K562 (cell line): Measurements from ENCODE around the gene DENND2A. TPM values are rescaled to one million over a fixed set of nuclear protein-coding genes. Genes with fewer than 3 reads are reported as not detected.

Experiments
- DPF2 ChIP-seq: fragments of 450-650 bp; IDR thresholded peaks from 2 replicates; pipeline ENCODE4 v1.6.1; 2016
- ELF2 ChIP-seq: fragments of 250-450 bp; sonication (Bioruptor Pico); IDR thresholded peaks from 2 replicates; pipeline ENCODE4 v1.5.0; 2021; ENCODE audit warnings: mild to moderate bottlenecking
- ELF4 ChIP-seq: fragments of 450-650 bp; formaldehyde crosslinking; IDR thresholded peaks from 2 replicates; pipeline ENCODE4 v1.4.0; 2022; ENCODE audit warnings: missing genetic modification characterization
- EP400 ChIP-seq: fragments of 450-650 bp; IDR thresholded peaks from 2 replicates; pipeline ENCODE4 v1.6.1; 2017; ENCODE audit warnings: antibody characterized with exemption, mild to moderate bottlenecking, moderate library complexity
- HIVEP1 ChIP-seq: fragments of 250-450 bp; sonication (Bioruptor Pico); IDR thresholded peaks from 2 replicates; pipeline ENCODE4 v1.4.0; 2020; ENCODE audit warnings: mild to moderate bottlenecking
- MCM3 ChIP-seq: fragments of 450-650 bp; IDR thresholded peaks from 2 replicates; pipeline ENCODE4 v1.6.1; 2016
- MEF2A ChIP-seq: IDR thresholded peaks from 2 replicates; pipeline ENCODE4 v1.6.1; 2011; ENCODE audit warnings: low read depth, mild to moderate bottlenecking, low read length, moderate library complexity; ENCODE audit not compliant: control insufficient read depth
- MEIS2 ChIP-seq: fragments of 450-650 bp; IDR thresholded peaks from 2 replicates; pipeline ENCODE4 v1.6.1; 2014; ENCODE audit warnings: mild to moderate bottlenecking; ENCODE audit not compliant: partially characterized antibody
- MYNN ChIP-seq, 2 experiments: sonication (generic); formaldehyde crosslinking in 1 of 2; IDR thresholded peaks; 2 replicates each; pipeline versions ENCODE4 v1.5.0 to v1.6.1; 2016 to 2020; ENCODE audit warnings: antibody characterized with exemption in 1 of 2, missing genetic modification reagents in 1 of 2
- PPARD ChIP-seq: fragments of 250-450 bp; sonication (Bioruptor Pico); IDR thresholded peaks from 2 replicates; pipeline ENCODE4 v1.8.0; 2022; ENCODE audit warnings: inconsistent platforms, mild to moderate bottlenecking, moderate library complexity
- RAD51 ChIP-seq: fragments of 450-650 bp; IDR thresholded peaks from 2 replicates; pipeline ENCODE4 v1.7.1; 2016; ENCODE audit warnings: low read depth, mild to moderate bottlenecking, borderline replicate concordance
- RFX1 ChIP-seq: fragments of 450-650 bp; IDR thresholded peaks from 2 replicates; pipeline ENCODE4 v1.6.1; 2016; ENCODE audit warnings: mild to moderate bottlenecking, moderate library complexity
- SUPT5H ChIP-seq: fragments of 450-650 bp; IDR thresholded peaks from 2 replicates; pipeline ENCODE4 v1.6.1; 2016
- USF1 ChIP-seq: sonication (generic); formaldehyde crosslinking; IDR thresholded peaks from 2 replicates; pipeline ENCODE4 v1.9.0; 2022; ENCODE audit warnings: mild to moderate bottlenecking, missing genetic modification reagents
- ZC3H4 ChIP-seq: sonication (generic); formaldehyde crosslinking; IDR thresholded peaks from 2 replicates; pipeline ENCODE4 v1.9.0; 2021; ENCODE audit warnings: missing genetic modification reagents, borderline replicate concordance
- ZNF232 ChIP-seq: sonication (generic); formaldehyde crosslinking; IDR thresholded peaks from 2 replicates; pipeline ENCODE4 v1.8.0; 2022; ENCODE audit warnings: mild to moderate bottlenecking, missing genetic modification reagents
- ZNF253 ChIP-seq: fragments of 250-450 bp; sonication (Bioruptor Pico); conservative IDR thresholded peaks from 2 replicates; pipeline ENCODE4 v1.6.1; 2021; ENCODE audit warnings: mild to moderate bottlenecking
- ZNF282 ChIP-seq: sonication (generic); formaldehyde crosslinking; IDR thresholded peaks from 2 replicates; pipeline ENCODE4 v1.8.1; 2023; ENCODE audit warnings: missing genetic modification reagents
- ZNF431 ChIP-seq: sonication (generic); formaldehyde crosslinking; IDR thresholded peaks from 2 replicates; pipeline ENCODE4 v1.8.0; 2022; ENCODE audit warnings: mild to moderate bottlenecking, missing genetic modification reagents
- ZNF445 ChIP-seq: fragments of 250-450 bp; sonication (Bioruptor Pico); IDR thresholded peaks from 2 replicates; pipeline ENCODE4 v1.4.0; 2020; ENCODE audit warnings: low read depth, mild to moderate bottlenecking, moderate library complexity
- ZNF696 ChIP-seq: fragments of 250-450 bp; sonication (Bioruptor Pico); conservative IDR thresholded peaks from 2 replicates; pipeline ENCODE4 v1.4.0; 2020; ENCODE audit warnings: mild to moderate bottlenecking, moderate library complexity
- ZNF76 ChIP-seq: fragments of 250-450 bp; sonication (Bioruptor Pico); IDR thresholded peaks from 2 replicates; pipeline ENCODE4 v1.4.0; 2020; ENCODE audit warnings: mild to moderate bottlenecking, moderate library complexity, borderline replicate concordance
- ZNF778 ChIP-seq: fragments of 450-650 bp; formaldehyde crosslinking; IDR thresholded peaks from 2 replicates; pipeline ENCODE4 v1.4.0; 2020; ENCODE audit warnings: mild to moderate bottlenecking, moderate library complexity
- polyA plus RNA-seq, 8 experiments: library from polyadenylated mRNA; depleted of rRNA in 4 of 8; stranded (reverse) in 5 of 8; unstranded in 3 of 8; fragments of >200 nt; fragmentation: Nextera tagmentation in 2 of 8; fragmentation: Illumina TruSeq in 1 of 8; extraction: Ambion mirVana in 2 of 8; extraction: Trizol in 1 of 8; gene quantifications; 2 replicates each; pipeline versions ENCODE4 v1.2.1 to v1.2.3, GENCODE V29; 2011 to 2014; ENCODE audit warnings: inconsistent platforms in 1 of 8, missing spikeins in 1 of 8
- total RNA-seq, 7 experiments: library from RNA; depleted of rRNA in 6 of 7; stranded (reverse); fragments of >200 nt in 6 of 7; fragmentation: Illumina TruSeq in 2 of 7; extraction: Trizol in 2 of 7; gene quantifications; 2 replicates each; pipeline versions ENCODE4 v1.2.1 to v1.2.3, GENCODE V29; 2011 to 2021; ENCODE audit warnings: low replicate concordance in 1 of 7
- TF ChIP-seq, protein P1 (sequence below): fragments of 250-450 bp; sonication (Bioruptor Pico); IDR thresholded peaks from 2 replicates; pipeline ENCODE4 v1.8.0; 2022; ENCODE audit warnings: inconsistent platforms
- TF ChIP-seq, protein P2 (sequence below): sonication (generic); formaldehyde crosslinking; IDR thresholded peaks from 2 replicates; pipeline ENCODE4 v1.8.0; 2022; ENCODE audit warnings: mild to moderate bottlenecking, low read depth, missing genetic modification reagents
- TF ChIP-seq, protein P3 (sequence below): fragments of 250-450 bp; sonication (Bioruptor Pico); IDR thresholded peaks from 2 replicates; pipeline ENCODE4 v1.8.0; 2021; ENCODE audit warnings: moderate library complexity, mild to moderate bottlenecking, inconsistent platforms

DENND2A gene
- total and polyA plus RNA-seq, 9 of the 15 experiments (the other 6 are each of a cell fraction or from before 2014, with no cell fraction given) = not detected

- peak; percentile 26; the same call in 1 of the 2 replicates for TF ChIP-seq USF1 (CRISPR knock-in tag)
- no peak for TF ChIP-seq ZNF232 (CRISPR knock-in tag)
- TF ChIP-seq ZC3H4 = 0 out of 2 replicates have a peak, but pooled peaks have one; percentile 24
- no peak for TF ChIP-seq MCM3
- no peak for TF ChIP-seq HIVEP1 (CRISPR knock-in tag)
- TF ChIP-seq, protein P1, sequence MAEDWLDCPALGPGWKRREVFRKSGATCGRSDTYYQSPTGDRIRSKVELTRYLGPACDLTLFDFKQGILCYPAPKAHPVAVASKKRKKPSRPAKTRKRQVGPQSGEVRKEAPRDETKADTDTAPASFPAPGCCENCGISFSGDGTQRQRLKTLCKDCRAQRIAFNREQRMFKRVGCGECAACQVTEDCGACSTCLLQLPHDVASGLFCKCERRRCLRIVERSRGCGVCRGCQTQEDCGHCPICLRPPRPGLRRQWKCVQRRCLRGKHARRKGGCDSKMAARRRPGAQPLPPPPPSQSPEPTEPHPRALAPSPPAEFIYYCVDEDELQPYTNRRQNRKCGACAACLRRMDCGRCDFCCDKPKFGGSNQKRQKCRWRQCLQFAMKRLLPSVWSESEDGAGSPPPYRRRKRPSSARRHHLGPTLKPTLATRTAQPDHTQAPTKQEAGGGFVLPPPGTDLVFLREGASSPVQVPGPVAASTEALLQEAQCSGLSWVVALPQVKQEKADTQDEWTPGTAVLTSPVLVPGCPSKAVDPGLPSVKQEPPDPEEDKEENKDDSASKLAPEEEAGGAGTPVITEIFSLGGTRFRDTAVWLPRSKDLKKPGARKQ (CRISPR knock-in tag) = peak; percentile 82; the same call in 1 of the 2 replicates
- no peak for TF ChIP-seq MEF2A
- no peak for TF ChIP-seq ZNF778 (CRISPR knock-in tag)
- no peak for TF ChIP-seq MEIS2
- 0 out of 2 replicates have a peak, but pooled peaks have one; percentile 32 for TF ChIP-seq ZNF431 (CRISPR knock-in tag)
- no peak for TF ChIP-seq ELF4
- no peak for TF ChIP-seq SUPT5H
- TF ChIP-seq RFX1 = no peak
- TF ChIP-seq ZNF445 (CRISPR knock-in tag) = no peak
- TF ChIP-seq, protein P2, sequence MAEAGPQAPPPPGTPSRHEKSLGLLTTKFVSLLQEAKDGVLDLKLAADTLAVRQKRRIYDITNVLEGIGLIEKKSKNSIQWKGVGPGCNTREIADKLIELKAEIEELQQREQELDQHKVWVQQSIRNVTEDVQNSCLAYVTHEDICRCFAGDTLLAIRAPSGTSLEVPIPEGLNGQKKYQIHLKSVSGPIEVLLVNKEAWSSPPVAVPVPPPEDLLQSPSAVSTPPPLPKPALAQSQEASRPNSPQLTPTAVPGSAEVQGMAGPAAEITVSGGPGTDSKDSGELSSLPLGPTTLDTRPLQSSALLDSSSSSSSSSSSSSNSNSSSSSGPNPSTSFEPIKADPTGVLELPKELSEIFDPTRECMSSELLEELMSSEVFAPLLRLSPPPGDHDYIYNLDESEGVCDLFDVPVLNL (CRISPR knock-in tag) = no peak
- TF ChIP-seq, protein P3, sequence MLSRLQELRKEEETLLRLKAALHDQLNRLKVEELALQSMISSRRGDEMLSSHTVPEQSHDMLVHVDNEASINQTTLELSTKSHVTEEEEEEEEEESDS (CRISPR knock-in tag) = no peak
- TF ChIP-seq PPARD (CRISPR knock-in tag) = no peak
- TF ChIP-seq EP400 = no peak
- 0 out of 2 replicates have a peak, but pooled peaks have one; percentile 42 for TF ChIP-seq ZNF282 (CRISPR knock-in tag)
- TF ChIP-seq ZNF253 (CRISPR knock-in tag) = no peak
- TF ChIP-seq ELF2 (CRISPR knock-in tag) = no peak
- no peak for TF ChIP-seq DPF2
- TF ChIP-seq ZNF696 (CRISPR knock-in tag) = no peak
- TF ChIP-seq MYNN (IDR thresholded peaks at IDR 0.05) = no peak
- no peak for TF ChIP-seq MYNN (CRISPR knock-in tag; IDR thresholded peaks at IDR 0.05)
- no peak for TF ChIP-seq ZNF76
- TF ChIP-seq RAD51 = no peak
Observed at GRCh38 chr7:140673774-140674155, 33.2 kb upstream of the DENND2A start (continued).
